H1 (cell line): Measurements from ENCODE around the gene TOR1B. TPM values are rescaled to one million over a fixed set of nuclear protein-coding genes. Genes with fewer than 3 reads are reported as not detected.

Experiments
- ASH2L ChIP-seq: fragments of 200-600, 300-600 bp; sonication (generic); IDR thresholded peaks from one replicate; pipeline ENCODE4 v1.7.1; 2017; ENCODE audit warnings: low read length
- polyA plus RNA-seq, 7 experiments: library from polyadenylated mRNA; depleted of rRNA in 3 of 7; stranded (reverse) in 5 of 7; unstranded in 2 of 7; fragments of >200 nt in 5 of 7; fragments of 200-250 nt in 2 of 7; gene quantifications; 1 replicate in 5 of 7; 2 replicates in 1 of 7; 4 replicates in 1 of 7; pipeline versions ENCODE4 v1.2.1 to v1.2.3, GENCODE V29; 2011 to 2013; ENCODE audit warnings: missing spikeins in 2 of 7, mixed read lengths in 2 of 7
- total RNA-seq: library from RNA; stranded (reverse); fragmentation: NEBNext Ultra II Directional; extraction: Animal tissue kit (Norgen Biotek cat#: 25700); gene quantifications from 2 replicates; pipeline ENCODE4 v1.2.1, GENCODE V29; 2021

Gene TOR1B
- total and polyA plus RNA-seq, 2 of the 8 experiments (the other 6 are each of a cell fraction or from before 2014, with no cell fraction given), result 11.4 to 17.4 TPM

GRCh38 chr9:129828051-129828450 lies 25.1 kb downstream of the TOR1B start (continued):
- no peak for TF ChIP-seq ASH2L
